H1 (cell line): ENCODE data around the gene PTGDS. TPM values are rescaled to one million over a fixed set of nuclear protein-coding genes. Genes with fewer than 3 reads are reported as not detected.

Experiments used
- CTCF ChIA-PET: fragments of 300-600 bp; sonication (Branson Sonifier 250); formaldehyde crosslinking; loops from one replicate; lab custom pipeline; 2021; ENCODE audit not compliant: partially characterized antibody; lab: Charles Lee
- POLR2A ChIA-PET: fragments of 300-600 bp; sonication (Branson Sonifier 250); formaldehyde crosslinking; loops from one replicate; lab custom pipeline; 2021; ENCODE audit warnings: inconsistent platforms; ENCODE audit not compliant: partially characterized antibody; lab: Charles Lee
- DNase-seq, 2 experiments: peaks; one replicate each; pipeline versions ENCODE4 v3.0.0 to v3.0.0-alpha.2; 2010 to 2022; ENCODE audit warnings: low spot score in 2 of 2, low read depth in 1 of 2, mixed read lengths in 1 of 2
- FAIRE-seq: peaks from 2 replicates; lab custom pipeline; 2011; peaks lifted over from hg19 to GRCh38; lab: Jason Lieb, UNC
- H2AFZ ChIP-seq: 2 replicates; pipeline ENCODE4 v1.8.1; 2012; ENCODE audit warnings: low read length, inconsistent platforms
- H2AK5ac ChIP-seq: 2 replicates; pipeline ENCODE4 v1.6.1; 2013; ENCODE audit warnings: low read depth, low read length
- H2BK120ac ChIP-seq: replicated peaks from 2 replicates; pipeline ENCODE3; 2013; ENCODE audit warnings: low read depth, low read length, inconsistent platforms
- H2BK12ac ChIP-seq: 2 replicates; pipeline ENCODE4 v1.6.1; 2013; ENCODE audit warnings: low read depth, low read length
- H2BK15ac ChIP-seq: 2 replicates; pipeline ENCODE4 v1.6.1; 2013; ENCODE audit warnings: low read length
- H2BK20ac ChIP-seq: 2 replicates; pipeline ENCODE4 v1.6.1; 2013; ENCODE audit warnings: low read length
- H2BK5ac ChIP-seq: 2 replicates; pipeline ENCODE4 v1.6.1; 2013; ENCODE audit warnings: low read depth, low read length
- H3K14ac ChIP-seq: 2 replicates; pipeline ENCODE4 v1.6.1; 2013; ENCODE audit warnings: inconsistent platforms; ENCODE audit not compliant: insufficient read length
- H3K18ac ChIP-seq: 2 replicates; pipeline ENCODE4 v1.6.1; 2013; ENCODE audit warnings: low read length; ENCODE audit errors: extremely low read depth
- H3K23ac ChIP-seq: 2 replicates; pipeline ENCODE4 v1.6.1; 2013; ENCODE audit warnings: inconsistent platforms; ENCODE audit not compliant: insufficient read length
- H3K23me2 ChIP-seq: 2 replicates; pipeline ENCODE4 v1.6.1; 2013; ENCODE audit warnings: low read depth, low read length
- H3K27ac ChIP-seq: 2 replicates; pipeline ENCODE4 v1.6.1; 2011; ENCODE audit warnings: low read depth, low read length, inconsistent platforms
- H3K27me3 ChIP-seq, 4 experiments: replicated peaks in 1 of 4; 1 replicate in 1 of 4; 2 replicates in 3 of 4; pipeline versions ENCODE4 v1.6.1 to v1.8.1; 2011 to 2013; ENCODE audit warnings: low read length in 3 of 4, mild to moderate bottlenecking in 3 of 4, inconsistent platforms in 2 of 4, mixed read lengths in 2 of 4, moderate library complexity in 1 of 4; ENCODE audit not compliant: control insufficient read depth in 3 of 4, insufficient read depth in 3 of 4; ENCODE audit errors: extremely low read depth in 1 of 4
- H3K36me3 ChIP-seq, 4 experiments: 2 replicates each; pipeline versions ENCODE4 v1.6.1 to v1.8.1; 2011 to 2013; ENCODE audit warnings: mild to moderate bottlenecking in 4 of 4, low read length in 3 of 4, moderate library complexity in 2 of 4, control low read depth in 1 of 4, inconsistent platforms in 1 of 4; ENCODE audit not compliant: insufficient read depth in 4 of 4, control insufficient read depth in 2 of 4
- H3K4ac ChIP-seq: replicated peaks from 2 replicates; pipeline ENCODE3; 2013; ENCODE audit warnings: low read length, low read depth, mixed read lengths, inconsistent platforms; ENCODE audit not compliant: insufficient read length
- H3K4me1 ChIP-seq, 4 experiments: replicated peaks in 1 of 4; 1 replicate in 1 of 4; 2 replicates in 3 of 4; pipeline versions ENCODE4 v1.6.1 to v1.8.1; 2011 to 2013; ENCODE audit warnings: low read length in 3 of 4, inconsistent platforms in 2 of 4, mixed read lengths in 1 of 4; ENCODE audit not compliant: insufficient read depth in 4 of 4, control insufficient read depth in 3 of 4
- H3K4me2 ChIP-seq, 2 experiments: 2 replicates each; pipeline versions ENCODE4 v1.6.1 to v1.8.1; 2011 to 2013; ENCODE audit warnings: low read depth in 2 of 2, low read length in 2 of 2, control low read depth in 1 of 2, inconsistent platforms in 1 of 2, mild to moderate bottlenecking in 1 of 2; ENCODE audit not compliant: insufficient read depth in 1 of 2
- H3K4me3 ChIP-seq, 4 experiments: fragments of 200-600, 300-600 bp in 1 of 4; sonication (generic), shearing (Covaris generic), sonication (Bioruptor Twin) in 1 of 4; 2 replicates each; pipeline versions ENCODE4 v1.5.1 to v1.8.1; 2011 to 2016; ENCODE audit warnings: low read length in 4 of 4, low read depth in 3 of 4, control low read depth in 2 of 4, inconsistent platforms in 2 of 4, mild to moderate bottlenecking in 2 of 4, mixed read lengths in 1 of 4, moderate library complexity in 1 of 4; ENCODE audit not compliant: insufficient read depth in 2 of 4; ENCODE audit errors: extremely low read depth in 1 of 4
- H3K56ac ChIP-seq: replicated peaks from 2 replicates; pipeline ENCODE3; 2013; ENCODE audit warnings: low read depth, mild to moderate bottlenecking, mixed read lengths, low read length, inconsistent platforms; ENCODE audit not compliant: insufficient read length
- H3K79me1 ChIP-seq: 2 replicates; pipeline ENCODE4 v1.6.1; 2013; ENCODE audit warnings: low read depth, low read length, control low read depth
- H3K79me2 ChIP-seq, 2 experiments: 2 replicates each; pipeline versions ENCODE4 v1.6.1 to v1.8.1; 2012 to 2013; ENCODE audit warnings: low read length in 2 of 2, mild to moderate bottlenecking in 2 of 2, inconsistent platforms in 1 of 2; ENCODE audit not compliant: insufficient read depth in 2 of 2, control insufficient read depth in 1 of 2
- H3K9ac ChIP-seq, 4 experiments: replicated peaks in 1 of 4; 1 replicate in 1 of 4; 2 replicates in 3 of 4; pipeline versions ENCODE4 v1.6.1 to v1.8.1; 2011 to 2013; ENCODE audit warnings: low read depth in 3 of 4, low read length in 3 of 4, control low read depth in 2 of 4, mild to moderate bottlenecking in 2 of 4, moderate library complexity in 2 of 4, inconsistent platforms in 1 of 4; ENCODE audit errors: extremely low read depth in 1 of 4
- H3K9me3 ChIP-seq, 2 experiments: 2 replicates each; pipeline versions ENCODE4 v1.6.1 to v1.8.1; 2012 to 2013; ENCODE audit warnings: mild to moderate bottlenecking in 2 of 2, moderate library complexity in 2 of 2, control low read depth in 1 of 2, inconsistent platforms in 1 of 2, low read depth in 1 of 2, low read length in 1 of 2, mixed read lengths in 1 of 2; ENCODE audit not compliant: insufficient read depth in 2 of 2
- H4K20me1 ChIP-seq, 2 experiments: replicated peaks in 1 of 2; 2 replicates each; pipeline versions ENCODE3 to v1.8.1; 2011 to 2013; ENCODE audit warnings: inconsistent platforms in 2 of 2, low read length in 2 of 2, mild to moderate bottlenecking in 1 of 2; ENCODE audit not compliant: insufficient read depth in 2 of 2, control insufficient read depth in 1 of 2
- H4K5ac ChIP-seq: 2 replicates; pipeline ENCODE4 v1.6.1; 2013; ENCODE audit warnings: low read length, low read depth, mixed read lengths, inconsistent platforms; ENCODE audit not compliant: insufficient read length
- H4K8ac ChIP-seq: 2 replicates; pipeline ENCODE4 v1.8.0; 2013; ENCODE audit warnings: mild to moderate bottlenecking, moderate library complexity, low read length, inconsistent platforms; ENCODE audit not compliant: insufficient read depth; ENCODE audit errors: extremely low read depth
- H4K91ac ChIP-seq: replicated peaks from 2 replicates; pipeline ENCODE3; 2013; ENCODE audit warnings: low read length, mixed read lengths, inconsistent platforms; ENCODE audit not compliant: insufficient read length
- HDAC6 ChIP-seq: IDR thresholded peaks from one replicate; pipeline ENCODE4 v1.7.1; 2012; ENCODE audit warnings: low read depth, mild to moderate bottlenecking, inconsistent platforms, low read length, moderate library complexity
- POLR2A ChIP-seq, 2 experiments: IDR thresholded peaks; 1 replicate in 1 of 2; 2 replicates in 1 of 2; pipeline ENCODE4 v1.6.1; 2011; ENCODE audit warnings: low read depth in 2 of 2, low read length in 2 of 2, mild to moderate bottlenecking in 2 of 2; ENCODE audit errors: control extremely low read depth in 1 of 2
- TEAD4 ChIP-seq: IDR thresholded peaks from 2 replicates; pipeline ENCODE4 v1.6.1; 2012; ENCODE audit warnings: low read depth, low read length, inconsistent platforms, mixed read lengths
- WGBS, 2 experiments: shearing (Covaris generic) in 1 of 2; methylation state at CpG; one replicate each; pipeline versions ENCODE4 v1.1.6 to v1.1.7; 2013 to 2015; ENCODE audit warnings: low lambda C conversion rate in 2 of 2, mixed read lengths in 2 of 2, inconsistent platforms in 1 of 2, low coverage in 1 of 2, missing lambda C conversion rate in 1 of 2; ENCODE audit not compliant: insufficient replicate concordance in 2 of 2, insufficient coverage in 1 of 2, insufficient read length in 1 of 2; ENCODE audit errors: extremely low coverage in 1 of 2, missing lambda C conversion rate in 1 of 2; 5-methylcytosine and 5-hydroxymethylcytosine counted together
- long read RNA-seq, 2 experiments: library from RNA in 1 of 2; library from capped mRNA in 1 of 2; stranded (forward); transcript quantifications; one replicate each; pipeline ENCODE4 v2.0.0, GENCODE V29; 2021; ENCODE audit warnings: inconsistent platforms in 1 of 2
- polyA minus RNA-seq, 3 experiments: library from RNA; depleted of rRNA, polyadenylated mRNA; stranded (reverse); fragments of >200 nt; gene quantifications; 1 replicate in 2 of 3; 2 replicates in 1 of 3; pipeline ENCODE4 v1.2.3, GENCODE V29; 2011
- polyA plus RNA-seq, 7 experiments: library from polyadenylated mRNA; depleted of rRNA in 3 of 7; stranded (reverse) in 5 of 7; unstranded in 2 of 7; fragments of >200 nt in 5 of 7; fragments of 200-250 nt in 2 of 7; gene quantifications; 1 replicate in 5 of 7; 2 replicates in 1 of 7; 4 replicates in 1 of 7; pipeline versions ENCODE4 v1.2.1 to v1.2.3, GENCODE V29; 2011 to 2013; ENCODE audit warnings: missing spikeins in 2 of 7, mixed read lengths in 2 of 7
- total RNA-seq: library from RNA; stranded (reverse); fragmentation: NEBNext Ultra II Directional; extraction: Animal tissue kit (Norgen Biotek cat#: 25700); gene quantifications from 2 replicates; pipeline ENCODE4 v1.2.1, GENCODE V29; 2021

Gene PTGDS
- total RNA-seq (2.2 and 2.3 TPM in 2 replicates), polyA plus RNA-seq (2011; rRNA removed) (1.7 and 2.5 TPM in 2 replicates), polyA minus RNA-seq (2011; rRNA and poly(A)+ RNA removed) (0.54 TPM in 1 of 2 replicates, not detected in the other)
- polyA plus RNA-seq (2011; cell fraction: cytosol; rRNA removed): 1.1 TPM
- polyA plus RNA-seq (2011; cell fraction: nucleus; rRNA removed): 6.2 TPM
- 0.66 to 1.3 TPM (median 0.98 TPM) in 4 replicates for polyA plus RNA-seq (2012, experiment 1 of 2)
- polyA plus RNA-seq (2012, experiment 2 of 2): 1.4 TPM
- polyA plus RNA-seq (2013, experiment 1 of 2): 1.4 TPM
- 2.0 TPM for polyA plus RNA-seq (2013, experiment 2 of 2)
- not detected for polyA minus RNA-seq (2011; cell fraction: cytosol; rRNA and poly(A)+ RNA removed)
- 1.9 TPM for polyA minus RNA-seq (2011; cell fraction: nucleus; rRNA and poly(A)+ RNA removed)
- long read RNA-seq, experiment 1: 0 reads
- long read RNA-seq, experiment 2: 0 reads

DNA sequence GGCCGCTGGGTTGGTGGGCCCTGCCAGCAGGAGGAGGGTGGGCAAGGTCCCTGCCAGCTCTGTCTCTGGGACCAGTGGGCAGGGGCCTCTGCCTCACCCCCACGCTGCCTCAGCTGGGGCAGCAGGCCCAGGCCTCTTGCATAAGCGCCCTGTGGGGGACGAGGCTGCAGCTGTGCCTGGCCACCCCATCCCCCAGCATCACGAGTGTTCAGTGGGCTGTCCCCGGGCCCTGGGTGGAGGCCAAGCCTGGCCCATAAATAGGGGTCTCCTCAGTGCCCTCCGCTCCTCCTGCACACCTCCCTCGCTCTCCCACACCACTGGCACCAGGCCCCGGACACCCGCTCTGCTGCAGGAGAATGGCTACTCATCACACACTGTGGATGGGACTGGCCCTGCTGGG, at the start of gene PTGDS:
TSS of gene PTGDS (plus strand) at position 282 of the 400 bp plus-strand sequence. CDS start at position 357, 75 bp downstream.
- no peak within 1 kb of the TSS for H3K56ac ChIP-seq
- H2BK12ac ChIP-seq: peak within 1 kb of the TSS; percentile 80; the same call in 1 of the 2 replicates
- peak within 1 kb of the TSS; percentile 54 for H4K91ac ChIP-seq
- H2BK5ac ChIP-seq: no peak within 1 kb of the TSS; the same call in 1 of the 2 replicates
- no peaks in the 10 kb centered on the region for H3K9me3 ChIP-seq
- no peak within 1 kb of the TSS for H3K23ac ChIP-seq
- no peak for FAIRE-seq
- no peak within 1 kb of the TSS for H3K27ac ChIP-seq
- H2BK15ac ChIP-seq: no peak within 1 kb of the TSS
- H3K4me3 ChIP-seq: peak within 1 kb of the TSS; percentile 43 to 73 (median 52)
- H3K18ac ChIP-seq: peak within 1 kb of the TSS; percentile 78
- CTCF ChIA-PET: interaction anchor here (0.6 to 5.6 kb wide), 11 partner anchors 9 to 128 kb away, joined by 3 to 45 read pairs (median 18); partner anchors contain the start of genes ABCA2, CLIC3 and PAXX
- H2BK120ac ChIP-seq: peak within 1 kb of the TSS; percentile 33
- H2AFZ ChIP-seq: no peak within 1 kb of the TSS
- peak within 1 kb of the TSS in 1 of 4 experiments; percentile 34; a peak in 2 of 7 replicates for H3K9ac ChIP-seq
- peak within 1 kb of the TSS; percentile 38 for H3K4ac ChIP-seq
- H3K4me1 ChIP-seq: peaks cover 0 to 12% (median 5%) of the 10 kb centered on the region in 4 experiments; a peak in 5 of 7 replicates
- H3K14ac ChIP-seq: no peak within 1 kb of the TSS
- peak within 1 kb of the TSS; percentile 39; the same call in 1 of the 2 replicates for H2AK5ac ChIP-seq
- peaks cover 0 to 5% (median 2%) of the 10 kb centered on the region in 4 experiments; a peak in 2 of 7 replicates for H3K27me3 ChIP-seq
- H3K23me2 ChIP-seq: peaks cover 8% of the 10 kb centered on the region; the same call in 1 of the 2 replicates
- TF ChIP-seq POLR2A (IDR thresholded peaks at IDR 0.05; ENCODE audit: control extremely low read depth in 1 of 2, low read depth in 2 of 2, low read length in 2 of 2): no peak
- no peak for TF ChIP-seq HDAC6
- TF ChIP-seq TEAD4: no peak
- TF ChIP-seq, all 59 proteins: peak for 0
- POLR2A ChIA-PET: no interaction called here
- Histone ChIP-seq H3K4me2 (peak within 1 kb of the TSS; percentile 69 to 91), H2BK20ac (no peak within 1 kb of the TSS), H3K79me1 (no peaks in the 10 kb centered on the region), H4K20me1 (peaks cover 0 to 2% of the 10 kb centered on the region in 2 experiments), H4K8ac (peak within 1 kb of the TSS; percentile 25), H3K36me3 (no peaks in the 10 kb centered on the region), H3K79me2 (no peaks in the 10 kb centered on the region), H4K5ac (no peak within 1 kb of the TSS)
- no peak for DNase-seq
- 87% methylated on average over 9 of the region's 10 CpGs; no CpG with 5 or more reads in 1 of the 2 experiments for WGBS, 2 experiments
